Nephron (organoid): Measurements from ENCODE around the gene MRPL51.

Experiments used
- H3K27ac Mint-ChIP-seq, 3 experiments: 2 replicates each; pipeline ENCODE4 v1.8.0; 2020; ENCODE audit warnings: mixed read lengths in 3 of 3, mild to moderate bottlenecking in 2 of 3, moderate library complexity in 1 of 3
- H3K27me3 Mint-ChIP-seq: 2 replicates; pipeline ENCODE4 v1.8.0; 2021; ENCODE audit warnings: low read depth, mild to moderate bottlenecking, moderate library complexity, mixed read lengths
- H3K36me3 Mint-ChIP-seq: 2 replicates; pipeline ENCODE4 v1.8.0; 2020; ENCODE audit warnings: low read depth, mixed read lengths
- H3K4me1 Mint-ChIP-seq: 2 replicates; pipeline ENCODE4 v1.8.0; 2020; ENCODE audit warnings: mixed read lengths
- H3K4me3 Mint-ChIP-seq, 3 experiments: 2 replicates each; pipeline ENCODE4 v1.8.0; 2020; ENCODE audit warnings: mild to moderate bottlenecking in 3 of 3, mixed read lengths in 3 of 3, moderate library complexity in 2 of 3
- H3K9me3 Mint-ChIP-seq: 2 replicates; pipeline ENCODE4 v1.8.0; 2020; ENCODE audit warnings: mixed read lengths
- TF ChIP-seq, protein P1 (sequence below), 3 experiments: fragments of 200-600 bp; sonication (generic); IDR thresholded peaks; one replicate each; pipeline ENCODE4 v1.5.0; 2021; ENCODE audit warnings: antibody characterized with exemption in 3 of 3; ENCODE audit not compliant: unreplicated experiment in 3 of 3

Gene MRPL51

DNA sequence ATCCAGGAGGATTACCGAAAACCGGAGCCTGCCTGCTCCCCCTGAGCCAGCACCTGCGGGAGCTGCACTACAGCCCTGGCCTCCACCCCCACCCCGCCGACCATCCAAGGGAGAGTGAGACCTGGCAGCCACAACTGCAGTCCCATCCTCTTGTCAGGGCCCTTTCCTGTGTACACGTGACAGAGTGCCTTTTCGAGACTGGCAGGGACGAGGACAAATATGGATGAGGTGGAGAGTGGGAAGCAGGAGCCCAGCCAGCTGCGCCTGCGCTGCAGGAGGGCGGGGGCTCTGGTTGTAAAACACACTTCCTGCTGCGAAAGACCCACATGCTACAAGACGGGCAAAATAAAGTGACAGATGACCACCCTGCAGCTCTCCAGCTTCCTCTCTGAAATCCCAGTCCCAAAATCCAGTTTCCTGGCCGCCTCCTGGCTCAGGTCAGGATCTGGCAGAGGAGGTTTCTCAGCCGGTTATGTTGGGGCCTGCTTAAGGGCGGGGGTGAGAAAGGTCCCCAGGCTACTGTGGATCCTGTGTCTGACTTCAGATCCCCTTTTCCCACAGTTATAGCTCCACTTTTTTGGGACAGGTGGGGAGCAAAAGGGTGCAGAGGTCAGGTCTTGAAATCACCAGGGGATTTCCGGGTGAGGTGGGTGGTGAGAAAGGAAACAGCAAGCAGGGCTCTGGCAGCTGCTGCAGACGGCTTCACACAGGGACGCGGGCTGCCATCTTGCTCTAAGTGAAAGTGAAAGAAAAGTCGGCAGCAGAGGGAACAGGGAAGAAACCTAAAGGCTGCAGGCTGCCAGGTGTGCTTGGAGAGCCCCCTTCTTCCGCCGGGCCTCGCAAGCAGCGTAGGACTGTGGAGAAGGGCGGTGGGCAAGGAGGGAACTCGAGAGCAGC lies 41.5 kb downstream of the MRPL51 start, which contains the start of gene TAPBPL:
TAPBPL (plus strand) TSS at position 695 of the 897 bp plus-strand sequence. CDS start 207 bp downstream, outside the sequence.
- Mint-ChIP-seq H3K9me3 (no peaks in the 10 kb centered on the region), H3K36me3 (no peaks in the 10 kb centered on the region), H3K4me3 (peak within 1 kb of the TSS; percentile 86 to 92 (median 90)), H3K27ac (peak within 1 kb of the TSS; percentile 98 to 99 (median 98)), H3K27me3 (no peaks in the 10 kb centered on the region), H3K4me1 (peaks cover 32% of the 10 kb centered on the region)
- TF ChIP-seq, protein P1, sequence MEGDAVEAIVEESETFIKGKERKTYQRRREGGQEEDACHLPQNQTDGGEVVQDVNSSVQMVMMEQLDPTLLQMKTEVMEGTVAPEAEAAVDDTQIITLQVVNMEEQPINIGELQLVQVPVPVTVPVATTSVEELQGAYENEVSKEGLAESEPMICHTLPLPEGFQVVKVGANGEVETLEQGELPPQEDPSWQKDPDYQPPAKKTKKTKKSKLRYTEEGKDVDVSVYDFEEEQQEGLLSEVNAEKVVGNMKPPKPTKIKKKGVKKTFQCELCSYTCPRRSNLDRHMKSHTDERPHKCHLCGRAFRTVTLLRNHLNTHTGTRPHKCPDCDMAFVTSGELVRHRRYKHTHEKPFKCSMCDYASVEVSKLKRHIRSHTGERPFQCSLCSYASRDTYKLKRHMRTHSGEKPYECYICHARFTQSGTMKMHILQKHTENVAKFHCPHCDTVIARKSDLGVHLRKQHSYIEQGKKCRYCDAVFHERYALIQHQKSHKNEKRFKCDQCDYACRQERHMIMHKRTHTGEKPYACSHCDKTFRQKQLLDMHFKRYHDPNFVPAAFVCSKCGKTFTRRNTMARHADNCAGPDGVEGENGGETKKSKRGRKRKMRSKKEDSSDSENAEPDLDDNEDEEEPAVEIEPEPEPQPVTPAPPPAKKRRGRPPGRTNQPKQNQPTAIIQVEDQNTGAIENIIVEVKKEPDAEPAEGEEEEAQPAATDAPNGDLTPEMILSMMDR (IDR thresholded peaks at IDR 0.05; ENCODE audit: unreplicated experiment in 3 of 3) = no peak

DNA sequence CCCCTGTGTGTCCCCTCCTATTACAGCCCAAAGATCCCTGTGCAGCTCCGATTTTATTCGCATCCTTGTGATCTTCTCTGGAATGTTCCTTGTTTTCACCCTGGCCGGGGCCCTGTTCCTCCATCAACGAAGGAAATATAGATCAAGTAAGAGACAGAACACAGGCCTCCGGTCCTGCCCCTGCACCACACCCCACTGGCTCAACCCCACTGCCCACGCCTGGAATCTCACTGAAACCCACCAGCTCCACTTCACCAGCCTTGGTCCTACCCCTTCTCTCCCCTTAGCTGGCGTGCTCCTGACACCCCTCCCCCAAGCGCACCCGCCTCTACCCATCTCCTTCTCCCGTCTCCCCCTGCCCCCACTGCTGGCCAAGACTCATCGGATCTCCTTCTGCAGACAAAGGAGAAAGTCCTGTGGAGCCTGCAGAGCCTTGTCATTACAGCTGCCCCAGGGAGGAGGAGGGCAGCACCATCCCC lies 42.2 kb downstream of the MRPL51 start:
- no peaks in the 10 kb centered on the region for H3K27me3 Mint-ChIP-seq
- peak overlapping the region; percentile 86 to 92 (median 90) for H3K4me3 Mint-ChIP-seq
- peak overlapping the region; percentile 98 to 99 (median 98) for H3K27ac Mint-ChIP-seq
- TF ChIP-seq, protein P1 (IDR thresholded peaks at IDR 0.05; ENCODE audit: unreplicated experiment in 3 of 3) = no peak
- peaks cover 32% of the 10 kb centered on the region for H3K4me1 Mint-ChIP-seq
- H3K9me3 Mint-ChIP-seq = no peaks in the 10 kb centered on the region
- no peaks in the 10 kb centered on the region for H3K36me3 Mint-ChIP-seq

DNA sequence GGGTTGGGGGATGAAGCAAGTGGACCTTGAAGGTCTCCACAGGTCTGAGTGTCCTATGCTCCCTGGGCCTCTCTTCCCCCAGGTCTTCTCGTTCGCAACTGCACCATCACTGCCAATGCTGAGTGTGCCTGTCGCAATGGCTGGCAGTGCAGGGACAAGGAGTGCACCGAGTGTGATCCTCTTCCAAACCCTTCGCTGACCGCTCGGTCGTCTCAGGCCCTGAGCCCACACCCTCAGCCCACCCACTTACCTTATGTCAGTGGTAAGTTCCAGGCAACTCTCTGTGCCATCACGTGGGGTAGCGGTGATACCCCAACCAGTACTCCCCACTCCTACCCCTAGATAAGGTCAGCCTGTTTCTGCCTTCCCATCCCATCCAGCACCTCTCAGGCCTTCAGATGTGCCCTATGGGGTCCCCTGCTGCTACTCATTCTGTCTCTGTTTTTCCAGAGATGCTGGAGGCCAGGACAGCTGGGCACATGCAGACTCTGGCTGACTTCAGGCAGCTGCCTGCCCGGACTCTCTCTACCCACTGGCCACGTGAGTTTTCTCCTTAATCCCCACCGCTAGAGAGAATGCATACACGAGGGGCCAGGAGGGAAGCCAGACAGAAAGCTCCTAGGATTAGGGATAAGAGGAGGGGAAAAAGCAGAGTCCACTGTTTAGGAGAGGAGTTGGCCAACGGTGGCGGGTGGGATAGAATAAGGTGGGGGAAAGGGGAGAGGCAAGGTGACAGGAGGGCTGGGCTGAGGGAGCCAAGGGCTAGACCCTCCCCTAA lies 42.8 kb downstream of the MRPL51 start:
- peak overlapping the region; percentile 98 to 99 (median 98) for H3K27ac Mint-ChIP-seq
- H3K27me3 Mint-ChIP-seq = no peaks in the 10 kb centered on the region
- H3K36me3 Mint-ChIP-seq = no peaks in the 10 kb centered on the region
- peaks cover 32% of the 10 kb centered on the region for H3K4me1 Mint-ChIP-seq
- H3K9me3 Mint-ChIP-seq = no peaks in the 10 kb centered on the region
- TF ChIP-seq, protein P1 (IDR thresholded peaks at IDR 0.05; ENCODE audit: unreplicated experiment in 3 of 3) = no peak
- H3K4me3 Mint-ChIP-seq = peak overlapping the region; percentile 86 to 92 (median 90)

DNA sequence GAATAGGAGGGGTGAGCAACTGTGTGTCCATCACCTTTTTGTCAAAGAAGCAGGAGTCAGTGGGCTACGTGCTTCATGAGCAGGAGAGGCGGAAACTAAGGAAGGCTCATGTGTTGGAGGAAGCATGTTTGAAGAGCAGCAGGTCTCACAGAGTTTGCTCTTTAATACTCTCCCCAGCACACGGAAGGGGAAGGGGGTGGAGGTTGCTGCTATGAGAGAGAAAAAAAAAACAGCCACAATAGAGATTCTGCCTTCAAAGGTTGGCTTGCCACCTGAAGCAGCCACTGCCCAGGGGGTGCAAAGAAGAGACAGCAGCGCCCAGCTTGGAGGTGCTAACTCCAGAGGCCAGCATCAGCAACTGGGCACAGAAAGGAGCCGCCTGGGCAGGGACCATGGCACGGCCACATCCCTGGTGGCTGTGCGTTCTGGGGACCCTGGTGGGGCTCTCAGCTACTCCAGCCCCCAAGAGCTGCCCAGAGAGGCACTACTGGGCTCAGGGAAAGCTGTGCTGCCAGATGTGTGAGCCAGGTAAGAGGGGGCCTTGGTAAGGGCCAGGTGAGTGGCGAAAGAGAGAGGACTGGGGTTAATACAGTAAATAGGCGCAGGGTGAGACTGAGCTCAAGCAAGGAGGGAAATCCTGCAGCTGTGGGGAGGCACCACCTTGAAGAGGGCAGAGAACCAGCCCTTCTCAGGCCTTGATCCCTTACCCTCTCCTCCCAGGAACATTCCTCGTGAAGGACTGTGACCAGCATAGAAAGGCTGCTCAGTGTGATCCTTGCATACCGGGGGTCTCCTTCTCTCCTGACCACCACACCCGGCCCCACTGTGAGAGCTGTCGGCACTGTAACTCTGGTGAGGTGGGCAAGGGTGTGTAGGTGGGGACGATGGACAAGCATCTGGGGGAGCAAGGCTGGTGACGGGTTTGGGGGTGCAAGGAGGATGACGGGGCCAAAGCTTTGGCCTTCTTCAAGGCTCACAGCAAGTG lies 48.1 kb downstream of the MRPL51 start, which contains the start of gene CD27:
CD27 (plus strand) TSS at position 252 of the 985 bp plus-strand sequence; CDS start at position 393, 141 bp downstream.
- H3K27ac Mint-ChIP-seq = peak within 1 kb of the TSS in 1 of 3 experiments; percentile 63
- H3K27me3 Mint-ChIP-seq = no peaks in the 10 kb centered on the region
- H3K4me3 Mint-ChIP-seq = no peak within 1 kb of the TSS
- TF ChIP-seq, protein P1 (IDR thresholded peaks at IDR 0.05; ENCODE audit: unreplicated experiment in 3 of 3) = no peak
- no peaks in the 10 kb centered on the region for H3K9me3 Mint-ChIP-seq
- H3K36me3 Mint-ChIP-seq = no peaks in the 10 kb centered on the region
- H3K4me1 Mint-ChIP-seq = peaks cover 2% of the 10 kb centered on the region

DNA sequence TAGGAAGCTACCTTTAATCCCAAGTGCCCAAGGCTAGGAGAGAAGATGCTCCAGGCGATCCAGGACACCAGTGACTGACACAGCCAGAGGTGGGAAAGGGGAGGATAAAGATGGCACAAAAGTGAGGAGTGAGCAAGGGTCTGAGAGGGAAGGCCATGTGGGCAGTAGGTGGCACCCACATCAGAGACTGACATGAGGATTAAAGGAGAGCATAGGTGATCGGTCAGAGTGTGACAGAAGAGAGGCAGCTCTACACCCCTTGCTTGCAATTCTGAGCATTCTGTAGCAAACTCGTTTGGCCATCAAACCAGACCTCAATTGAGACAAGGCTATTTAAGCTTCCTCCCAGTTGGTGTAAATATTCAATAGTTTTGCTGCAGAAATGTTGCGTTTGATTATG lies 49.0 kb downstream of the MRPL51 start:
- peaks cover 6% of the 10 kb centered on the region for H3K4me1 Mint-ChIP-seq
- TF ChIP-seq, protein P1 (IDR thresholded peaks at IDR 0.05; ENCODE audit: unreplicated experiment in 3 of 3) = no peak
- H3K36me3 Mint-ChIP-seq = no peaks in the 10 kb centered on the region
- no peaks in the 10 kb centered on the region for H3K27me3 Mint-ChIP-seq
- H3K9me3 Mint-ChIP-seq = no peaks in the 10 kb centered on the region
- H3K27ac Mint-ChIP-seq = no peak overlapping the region
- no peak overlapping the region for H3K4me3 Mint-ChIP-seq
